Erythroblast (primary cell): ENCODE measurements around the gene CELF5.

Experiments used
- GATA1 ChIP-seq: IDR thresholded peaks from 2 replicates; pipeline ENCODE4 v1.6.1; 2011; ENCODE audit warnings: low read depth, mild to moderate bottlenecking, control low read depth, low read length, moderate library complexity
- POLR2A ChIP-seq: IDR thresholded peaks from 2 replicates; pipeline ENCODE4 v1.6.1; 2011; ENCODE audit warnings: mild to moderate bottlenecking, low read length

DNA sequence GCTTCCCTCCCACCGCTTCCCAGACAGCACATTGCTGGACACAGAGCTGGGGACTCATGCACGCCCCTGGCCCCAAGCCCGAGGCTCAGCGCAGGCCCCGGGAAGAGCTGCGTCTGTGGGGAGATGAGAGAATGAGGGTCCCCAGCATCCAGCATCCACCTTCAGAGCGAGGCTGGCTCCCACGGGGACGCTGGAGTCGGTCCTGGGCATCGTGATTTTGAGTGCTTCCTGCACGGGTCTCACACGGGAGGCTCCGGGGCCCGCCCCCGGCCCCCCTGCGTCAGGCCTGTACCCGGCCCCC, 34.0 kb upstream of the CELF5 start:
- TF ChIP-seq POLR2A = no peak
- no peak for TF ChIP-seq GATA1
